HG02798 (cell line): ENCODE measurements around the gene CDH22.

ENCODE experiments used
- ATAC-seq: cut with Tn5 transposase; IDR thresholded peaks from one replicate; pipeline ENCODE4 v1.9.1; 2021; ENCODE audit warnings: mild to moderate bottlenecking; ENCODE audit not compliant: unreplicated experiment, poor library complexity

CDH22 gene

DNA sequence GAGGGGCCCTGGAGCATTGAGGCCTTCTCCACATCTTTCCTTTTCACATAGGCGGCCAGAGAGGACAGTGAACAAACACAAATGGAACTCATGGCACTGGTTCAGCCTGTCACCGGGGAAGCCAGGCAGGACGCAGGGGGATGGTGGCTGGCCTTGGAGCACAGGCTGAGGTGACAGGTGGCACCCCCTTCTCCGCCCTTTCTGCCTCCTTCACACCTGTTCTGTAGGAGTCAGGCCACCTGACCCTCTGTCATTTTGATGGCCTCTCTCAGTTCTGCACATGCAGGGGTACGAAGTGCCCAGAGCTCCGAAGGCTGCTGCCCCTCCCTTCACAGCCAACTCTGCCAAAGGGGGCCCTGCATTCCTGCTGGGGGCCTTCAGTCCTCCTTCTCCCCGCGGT, 129.4 kb downstream of the CDH22 start:
- no peak for ATAC-seq

DNA sequence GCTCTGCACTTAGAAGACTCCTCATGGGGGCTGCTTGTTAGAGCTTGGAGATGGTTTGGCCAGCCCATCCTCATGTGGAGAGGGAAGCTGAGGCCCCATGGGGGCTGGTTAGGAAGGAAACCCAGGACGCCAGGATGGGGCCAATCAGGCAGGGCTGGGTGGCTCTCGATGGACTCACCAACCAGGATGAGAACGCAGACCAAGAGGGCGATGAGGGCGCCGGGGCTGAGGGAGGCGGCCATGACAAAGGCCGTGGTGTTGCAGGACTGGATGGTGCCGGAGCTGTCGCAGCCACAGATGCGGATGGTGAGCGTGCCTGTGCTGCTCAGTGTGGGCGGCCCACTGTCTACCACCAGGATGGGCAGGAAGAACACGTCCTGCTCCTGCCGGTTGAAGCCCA, 130.5 kb downstream of the CDH22 start:
- no peak for ATAC-seq

DNA sequence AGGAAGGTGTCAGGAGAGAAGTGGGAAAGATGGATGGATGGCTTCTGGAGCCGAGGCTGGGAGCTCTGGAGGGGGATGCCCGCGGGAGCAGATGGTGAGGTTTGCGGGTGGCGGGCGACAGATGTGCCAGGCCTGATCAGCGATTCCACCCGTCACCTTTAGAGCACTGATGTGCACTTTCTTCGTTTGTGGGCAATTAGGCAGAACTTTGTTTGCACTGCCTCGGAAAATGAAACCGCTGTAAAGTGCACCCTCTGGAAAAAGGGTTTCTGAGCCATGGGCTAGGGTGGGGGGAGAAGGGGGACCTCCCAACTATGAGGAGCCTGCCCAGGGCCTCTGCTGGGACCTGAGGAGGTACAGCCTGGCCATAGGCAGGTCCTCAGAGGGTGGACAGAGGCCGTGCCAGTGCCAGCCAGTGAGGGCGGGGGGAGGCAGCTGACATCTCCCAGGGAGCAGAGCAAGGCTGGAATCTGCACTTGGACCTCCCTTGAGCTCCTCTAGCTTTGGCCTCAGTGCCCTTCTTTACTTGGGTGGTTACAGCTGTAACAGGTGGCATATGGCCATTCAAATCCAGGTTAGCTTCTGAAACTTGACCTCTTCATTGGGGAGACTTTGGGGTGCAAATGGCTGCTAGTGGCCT, 131.4 kb downstream of the CDH22 start:
- ATAC-seq, result no peak

DNA sequence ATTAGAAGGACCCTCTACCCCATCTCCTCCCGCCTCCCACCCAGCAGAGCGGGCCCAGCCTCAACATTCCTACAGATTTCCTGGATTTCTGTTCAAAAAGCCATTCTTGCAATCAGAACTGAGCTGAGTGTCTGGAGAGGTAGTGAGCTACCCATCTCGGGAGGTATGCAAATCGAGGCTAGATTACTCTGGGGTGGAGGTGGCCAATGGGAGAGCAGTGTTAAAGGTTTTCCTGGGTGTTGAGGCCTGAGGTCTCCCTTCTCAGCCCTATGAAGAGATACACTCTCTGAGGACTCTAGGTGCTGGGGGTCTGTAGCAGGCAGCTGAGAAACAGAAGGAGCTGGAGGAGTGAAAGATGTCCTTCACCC, 133.2 kb downstream of the CDH22 start:
- ATAC-seq, result no peak

DNA sequence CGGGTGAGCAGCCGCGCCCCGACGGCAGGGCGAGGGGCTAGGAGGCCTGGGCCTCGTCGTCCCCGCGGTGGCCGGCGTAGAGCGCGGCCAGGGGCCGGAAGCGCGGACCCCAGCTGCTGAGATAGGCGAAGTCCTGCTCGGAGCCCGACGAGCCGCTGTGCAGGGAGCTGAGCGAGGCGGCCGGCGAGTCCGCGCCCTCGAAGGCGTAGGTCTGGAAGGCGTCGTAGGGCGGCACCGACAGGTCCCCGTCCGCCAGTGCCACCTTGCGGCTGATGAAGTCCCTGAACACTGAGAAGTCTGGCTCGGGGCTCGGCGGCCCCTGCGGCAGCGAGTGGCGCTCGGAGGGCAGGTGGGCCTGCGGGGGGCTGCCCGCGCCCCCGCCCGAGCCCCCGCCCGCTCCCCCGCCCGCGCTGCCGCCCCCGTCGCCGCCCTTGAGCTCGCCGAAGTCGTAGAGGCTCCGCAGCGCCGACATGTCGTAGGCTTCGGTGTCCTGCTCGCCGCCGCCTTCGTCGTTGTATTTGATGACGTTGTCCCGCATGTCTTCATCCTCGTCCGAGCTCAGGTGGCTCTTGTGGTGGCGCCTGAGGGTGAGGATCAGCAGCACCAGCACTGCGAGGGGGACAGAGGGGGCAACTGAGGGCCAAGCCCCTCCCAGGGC, 133.7 kb downstream of the CDH22 start:
- no peak for ATAC-seq

DNA sequence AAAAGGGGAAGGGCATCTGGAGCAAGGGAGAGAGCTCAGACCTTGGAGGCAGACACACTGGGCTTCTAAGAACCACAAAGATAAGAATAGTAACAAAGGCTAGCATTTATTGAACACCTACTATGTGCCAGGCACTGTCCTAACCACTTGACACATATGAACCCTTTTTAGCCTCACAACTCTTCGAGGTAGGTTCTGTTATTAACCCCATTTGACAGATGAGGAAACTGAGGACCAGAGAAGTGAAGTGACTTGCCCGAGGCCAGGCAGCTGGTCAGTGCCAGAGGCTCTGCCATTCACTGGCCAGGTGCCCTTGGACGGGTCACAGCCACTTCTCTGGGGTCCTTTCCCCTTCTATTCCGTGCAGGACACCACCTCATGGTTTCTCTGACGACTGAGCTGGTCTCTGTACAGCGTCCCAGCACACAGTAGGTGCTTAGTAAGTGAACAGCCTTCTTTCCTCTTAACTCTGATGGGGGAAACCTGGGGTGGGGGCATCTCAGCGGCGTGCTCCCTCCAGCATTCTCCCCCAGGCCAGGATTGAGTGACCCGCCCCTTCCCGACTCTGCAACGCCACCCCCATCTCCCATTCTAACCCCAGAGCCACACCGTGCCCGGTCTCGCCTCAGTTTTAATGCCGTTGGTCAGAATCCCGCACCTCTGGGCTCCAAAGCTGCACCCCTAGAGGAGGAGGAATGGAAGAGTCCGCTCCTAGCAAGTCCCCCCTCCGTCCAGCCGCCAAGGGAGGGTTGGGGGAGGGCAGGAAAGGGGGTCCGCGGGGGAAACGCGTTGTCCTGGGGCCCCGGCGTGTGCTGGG, 134.4 kb downstream of the CDH22 start:
- ATAC-seq, result no peak

DNA sequence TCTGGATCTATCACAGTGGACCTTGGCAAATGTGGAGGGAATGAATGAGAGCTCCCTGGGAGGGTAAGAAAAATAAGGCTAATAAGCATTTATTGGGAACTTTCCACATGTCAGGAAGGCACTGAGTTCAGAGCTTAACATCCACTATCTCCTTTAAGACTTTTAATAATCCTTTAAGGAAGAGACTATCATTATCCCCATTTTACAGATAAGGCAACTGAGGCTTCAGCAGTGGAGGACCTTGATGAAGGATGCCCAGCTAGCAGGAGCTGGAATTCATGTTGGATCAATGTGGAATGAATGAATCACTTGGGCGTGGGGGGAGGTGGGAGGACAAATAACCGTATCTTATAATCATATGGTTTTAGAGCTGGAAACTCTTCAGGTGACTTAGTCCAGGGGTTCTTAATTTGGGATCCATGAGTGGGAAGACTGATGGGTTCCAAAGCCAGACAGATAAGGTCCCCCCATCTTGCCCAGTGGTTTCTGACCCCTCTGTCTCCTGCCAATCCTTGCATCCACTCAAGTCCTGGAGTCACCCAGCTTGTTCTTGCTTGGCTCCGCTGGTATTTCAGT, 135.2 kb downstream of the CDH22 start:
- no peak for ATAC-seq

DNA sequence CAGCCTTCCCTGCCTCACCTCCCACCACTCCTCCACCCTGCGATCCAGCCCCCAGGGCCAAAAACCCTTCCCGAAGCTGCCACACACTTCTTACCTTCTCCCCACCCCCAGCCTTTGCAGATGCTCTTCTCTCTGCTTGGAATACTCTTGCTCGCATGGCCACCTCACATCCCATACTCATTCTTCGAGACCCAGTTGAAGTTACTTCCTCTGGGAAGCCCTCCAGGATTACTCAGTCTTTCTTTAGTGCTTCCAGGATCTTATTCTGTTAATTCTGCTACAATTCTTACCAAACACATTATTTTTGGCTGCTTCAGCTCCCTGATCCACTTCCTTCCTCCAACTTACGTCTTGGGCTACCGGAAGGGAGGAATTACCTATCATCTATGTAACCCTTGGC, 135.8 kb downstream of the CDH22 start:
- ATAC-seq, result no peak

DNA sequence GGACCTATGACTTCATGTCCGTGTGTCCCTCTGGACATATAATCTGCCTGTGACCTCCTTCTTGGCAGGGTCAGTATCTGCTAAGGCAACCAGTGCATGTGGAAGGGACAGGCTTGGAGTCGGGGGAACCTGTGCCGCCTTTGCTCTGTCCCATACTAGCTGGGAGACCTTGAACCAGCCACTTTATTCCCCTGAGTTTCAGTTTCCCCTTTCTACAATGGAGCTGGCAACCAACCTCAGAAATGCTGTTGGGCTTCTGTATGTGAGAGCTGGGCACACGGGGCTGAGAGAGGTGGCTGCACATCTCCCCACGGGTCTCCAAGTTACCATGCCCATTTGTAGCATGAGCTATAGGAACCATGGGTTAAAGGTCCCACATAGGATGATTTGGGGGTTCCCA, 136.4 kb downstream of the CDH22 start:
- ATAC-seq, result no peak

DNA sequence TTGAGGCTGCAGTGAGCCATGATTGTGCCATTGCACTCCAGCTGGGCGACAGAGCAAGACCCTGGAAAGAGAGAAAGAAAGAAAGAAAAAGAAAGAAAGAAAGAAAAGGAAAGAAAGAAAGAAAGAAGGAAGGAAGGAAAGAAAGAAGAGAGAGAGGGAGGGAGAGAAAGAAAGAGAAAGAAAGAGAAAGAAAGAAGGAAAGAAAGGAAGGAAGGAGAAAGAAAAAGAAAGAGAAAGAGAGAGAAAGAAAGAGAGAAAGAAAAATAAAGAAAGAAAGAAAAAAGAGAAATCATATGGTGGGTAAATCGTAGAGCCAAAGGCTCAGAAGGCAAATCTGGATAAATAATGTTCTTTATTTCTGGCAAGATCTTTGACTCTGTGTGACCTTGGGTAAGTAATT, 136.8 kb downstream of the CDH22 start:
- no peak for ATAC-seq

DNA sequence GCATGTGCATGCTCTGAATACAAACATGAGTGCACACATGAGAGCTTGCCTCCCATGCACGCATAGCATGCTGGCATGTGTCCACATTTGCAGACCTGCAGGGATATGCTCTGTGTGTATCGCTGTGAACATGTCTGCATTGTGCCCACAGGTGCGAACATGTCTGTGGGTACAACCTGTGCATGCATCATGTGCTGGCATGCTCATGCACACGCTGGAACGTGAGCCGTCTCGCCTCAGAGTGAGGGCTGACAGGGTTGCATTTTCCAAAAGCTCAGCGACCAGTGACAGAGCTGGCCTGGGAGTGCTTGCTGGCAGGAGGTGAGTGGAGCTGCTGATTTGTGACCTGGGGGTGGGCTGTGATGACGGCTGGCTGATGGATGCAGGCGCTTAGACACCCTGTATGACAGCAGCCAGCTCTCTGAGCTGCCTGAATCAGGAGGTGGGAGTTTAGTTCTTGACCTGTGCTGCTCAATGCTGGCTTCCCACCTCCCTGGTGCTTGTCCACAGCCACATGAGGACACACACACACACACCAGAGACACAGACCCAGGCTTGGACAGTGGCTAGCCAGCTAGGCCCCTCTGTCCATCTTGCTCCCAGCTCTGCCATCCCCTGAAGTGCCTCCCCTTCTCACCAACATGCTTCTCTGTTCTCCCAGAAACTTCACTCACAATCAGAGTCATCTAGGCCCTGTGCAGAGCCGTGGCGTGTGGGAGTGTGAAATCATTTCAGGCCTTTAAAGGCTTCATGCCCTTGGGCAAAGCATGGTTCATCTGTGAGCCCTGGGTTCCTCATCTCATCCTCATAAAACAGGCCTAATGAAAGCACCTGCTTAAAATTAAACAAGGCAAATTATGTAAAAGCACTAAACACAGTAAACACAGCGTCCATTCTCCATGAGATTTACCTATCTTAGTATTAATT, 138.8 kb downstream of the CDH22 start:
- ATAC-seq, result no peak

DNA sequence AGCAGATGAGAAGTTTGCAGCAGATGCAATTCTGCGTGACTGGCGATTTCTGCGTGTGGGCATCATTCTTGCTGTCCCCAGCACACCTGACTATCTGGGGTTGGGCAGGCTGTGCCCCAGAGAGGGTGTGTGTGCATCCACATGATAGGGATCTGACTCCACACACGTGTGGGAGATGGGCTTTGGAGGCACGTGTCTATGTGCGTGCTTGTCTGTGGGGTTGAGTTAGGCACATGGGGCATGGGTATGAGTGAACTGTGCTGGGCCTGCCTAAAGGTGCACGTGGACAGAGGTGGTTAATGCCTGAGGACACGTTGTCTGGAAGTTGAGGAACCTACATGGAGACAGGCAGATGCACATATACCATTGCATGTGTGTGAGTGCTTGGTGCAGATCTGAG, 139.9 kb downstream of the CDH22 start:
- no peak for ATAC-seq

DNA sequence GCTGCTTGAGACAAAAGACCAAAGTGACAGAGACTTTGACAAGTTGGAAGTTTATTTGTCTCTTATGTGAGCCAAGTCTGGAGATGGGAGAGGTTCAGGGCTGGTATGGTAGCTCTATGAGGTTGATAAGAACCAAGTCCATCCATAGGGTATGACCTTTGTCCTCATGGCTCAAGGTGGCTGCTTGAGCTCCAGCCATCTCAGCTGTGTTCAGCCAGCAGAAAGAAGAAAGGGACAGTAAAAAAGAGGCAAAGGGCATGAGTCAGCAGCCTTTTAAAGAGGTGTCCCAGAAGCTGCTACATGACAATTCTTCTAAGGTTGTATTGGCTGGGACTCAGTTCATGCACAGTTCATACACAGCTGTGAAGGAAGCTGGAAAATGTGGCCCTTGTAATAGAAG, 141.2 kb downstream of the CDH22 start:
- ATAC-seq, result no peak

DNA sequence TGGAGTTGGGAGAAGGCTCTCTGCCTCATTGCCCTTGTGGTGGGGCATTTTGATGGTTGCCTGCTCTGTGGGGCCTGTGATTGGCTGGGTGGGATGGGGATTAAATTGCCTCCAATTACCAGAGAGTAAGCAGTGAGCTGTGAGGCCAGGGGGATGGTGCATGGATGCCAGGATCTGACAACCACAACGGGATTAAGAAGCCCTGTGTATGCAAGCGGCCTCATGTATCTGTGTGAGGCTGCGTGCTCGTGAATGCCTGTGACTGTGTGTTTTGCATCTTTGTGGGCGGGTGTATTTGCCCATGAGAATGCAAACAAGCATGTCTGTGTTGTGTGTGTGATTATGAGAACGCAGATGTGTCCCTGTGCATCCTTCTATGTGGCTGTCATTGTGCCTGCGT, 144.0 kb downstream of the CDH22 start:
- no peak for ATAC-seq

DNA sequence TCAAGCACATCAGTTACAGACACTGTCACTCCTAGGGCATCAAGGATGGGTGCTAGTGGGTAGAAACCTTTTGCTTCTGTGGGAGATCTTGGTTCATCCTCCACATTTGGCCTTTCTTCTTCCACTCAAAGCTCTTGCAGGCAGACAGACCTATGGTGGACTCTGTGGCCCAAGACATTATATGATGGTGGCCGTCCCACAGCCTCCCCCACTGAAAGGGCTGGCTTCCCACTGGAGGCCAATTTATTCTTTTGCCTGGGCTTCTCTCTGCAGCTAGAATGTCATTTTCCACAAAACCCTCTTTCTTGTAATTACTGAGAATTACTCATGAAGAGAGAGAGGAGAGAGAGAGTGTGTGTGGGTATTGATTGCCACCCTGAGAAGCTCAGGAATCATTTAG, 146.4 kb downstream of the CDH22 start:
- no peak for ATAC-seq

DNA sequence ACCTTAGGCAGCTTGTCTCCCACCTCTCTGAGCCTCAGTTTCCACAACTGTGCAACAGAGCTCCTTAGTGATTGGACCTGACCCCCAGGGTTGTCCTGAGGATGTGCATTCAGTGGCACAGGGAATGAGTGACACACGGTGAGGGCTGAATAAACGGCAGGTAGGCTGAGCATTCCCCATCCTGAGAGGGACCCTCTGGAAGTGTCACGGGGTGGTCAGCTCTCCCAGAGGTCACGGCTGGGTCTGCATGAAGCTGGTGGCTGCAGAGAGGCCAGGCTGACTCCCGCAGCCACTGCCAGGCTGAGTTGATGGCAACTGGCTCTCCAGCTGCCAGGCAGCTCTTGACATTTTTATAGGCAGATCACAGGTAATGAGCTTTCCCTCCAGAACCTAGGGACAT, 147.6 kb downstream of the CDH22 start:
- ATAC-seq, result no peak

DNA sequence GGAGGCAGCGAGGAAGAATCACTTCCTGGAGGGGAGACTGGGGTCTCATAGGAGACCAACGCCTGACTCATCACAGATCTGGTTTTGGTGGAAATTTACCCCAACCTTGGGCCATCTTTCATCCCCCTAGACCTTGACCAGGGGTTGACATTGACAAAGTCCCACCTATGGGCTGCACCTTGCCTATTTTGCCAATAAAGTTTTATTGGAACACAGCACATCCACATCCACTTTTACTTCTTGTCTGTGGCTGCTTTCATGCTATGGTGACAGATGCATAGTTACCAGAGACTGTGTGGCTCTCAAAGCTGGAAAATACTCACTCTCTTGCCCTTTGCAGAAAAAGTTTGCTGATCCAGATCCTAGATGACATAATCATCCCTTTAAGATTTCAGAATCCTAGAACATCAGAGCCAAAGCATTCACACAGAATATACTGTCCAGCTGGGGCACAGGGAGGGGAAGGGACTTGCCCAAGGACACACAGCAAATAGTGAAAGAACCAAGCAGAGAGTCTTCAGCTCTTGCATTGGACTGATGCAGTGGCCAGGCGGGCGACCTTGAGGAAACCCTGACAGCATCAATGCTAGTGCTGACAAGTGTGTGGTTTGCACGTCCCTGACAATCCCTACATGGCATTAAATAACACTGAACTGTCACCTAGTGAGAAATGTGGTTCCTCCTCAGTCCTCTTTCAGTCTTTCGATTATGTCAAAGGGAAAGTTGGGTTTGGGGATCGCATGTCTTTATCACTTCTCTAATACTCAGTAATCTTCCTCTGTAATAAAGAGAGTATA, 149.0 kb downstream of the CDH22 start:
- ATAC-seq, result no peak

DNA sequence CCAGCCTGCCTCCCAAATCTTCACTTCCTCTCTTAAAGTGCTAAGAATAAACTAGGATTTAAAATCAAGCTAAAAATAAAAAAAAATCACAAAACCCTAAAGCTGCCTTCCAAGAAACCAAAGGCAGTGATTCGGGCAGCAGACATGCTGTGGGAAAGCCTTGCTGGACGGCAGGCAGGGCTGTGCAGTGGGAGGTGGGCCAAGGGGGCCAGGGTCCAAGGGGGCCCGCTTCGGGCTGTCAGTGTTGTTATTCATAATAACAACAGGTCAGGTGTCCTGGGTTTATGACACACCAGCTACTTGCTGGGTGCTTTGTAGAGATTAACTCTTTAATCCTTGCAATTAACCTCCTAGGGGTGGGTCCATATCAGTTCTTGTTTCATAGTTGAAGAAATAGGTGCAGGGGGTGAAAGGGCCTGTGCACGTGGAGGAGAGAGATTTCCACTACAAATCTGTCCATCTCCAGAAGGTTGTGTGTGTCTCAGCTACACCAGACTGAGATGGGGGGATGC, 149.8 kb downstream of the CDH22 start:
- ATAC-seq, result no peak

DNA sequence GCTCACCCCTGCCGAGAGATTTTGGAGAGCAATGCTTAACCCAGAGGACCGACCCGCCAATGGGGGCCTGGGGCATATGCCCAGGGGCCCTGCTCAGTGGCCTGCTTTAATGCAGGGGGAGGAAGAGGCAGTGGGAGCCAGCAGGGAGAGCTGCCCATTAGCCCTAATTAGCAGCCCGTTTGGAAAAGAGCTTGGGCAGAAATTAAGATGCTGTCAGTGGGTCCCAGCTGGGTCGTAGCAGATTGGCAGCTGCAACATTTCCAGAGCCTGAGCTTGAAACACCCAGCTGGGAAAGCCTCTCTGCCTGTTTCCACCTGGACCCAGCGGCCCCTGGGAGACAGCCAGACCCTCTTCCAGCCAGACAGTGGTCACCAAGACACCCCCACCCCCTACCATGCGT, 150.7 kb downstream of the CDH22 start:
- no peak for ATAC-seq
